Endodermal cell (in vitro differentiated cells): ENCODE results near the gene ING4. TPM values are rescaled to one million over a fixed set of nuclear protein-coding genes. Genes with fewer than 3 reads are reported as not detected.

Source experiments
- DNase-seq: peaks from one replicate; pipeline ENCODE4 v3.0.0-alpha.2; 2017
- H3K27ac ChIP-seq: 2 replicates; pipeline ENCODE4 v1.5.1; 2013; ENCODE audit warnings: mild to moderate bottlenecking, low read depth, low read length, moderate library complexity
- H3K27me3 ChIP-seq: 2 replicates; pipeline ENCODE4 v1.6.1; 2013; ENCODE audit warnings: mild to moderate bottlenecking, low read length, moderate library complexity; ENCODE audit not compliant: insufficient read depth, control insufficient read depth, poor library complexity, severe bottlenecking
- H3K36me3 ChIP-seq: 2 replicates; pipeline ENCODE4 v1.7.0; 2013; ENCODE audit warnings: mild to moderate bottlenecking, low read length, moderate library complexity; ENCODE audit not compliant: control insufficient read depth, insufficient read depth
- H3K4me1 ChIP-seq: one replicate; pipeline ENCODE4 v1.7.0; 2013; ENCODE audit warnings: low read length; ENCODE audit not compliant: control insufficient read depth, insufficient read depth
- H3K4me3 ChIP-seq: 2 replicates; pipeline ENCODE4 v1.5.1; 2013; ENCODE audit warnings: mild to moderate bottlenecking, low read length, moderate library complexity
- H3K9ac ChIP-seq: 2 replicates; pipeline ENCODE4 v1.6.1; 2013; ENCODE audit warnings: mild to moderate bottlenecking, low read length, moderate library complexity; ENCODE audit not compliant: poor library complexity, severe bottlenecking; ENCODE audit errors: extremely low read depth
- H3K9me3 ChIP-seq: 2 replicates; pipeline ENCODE4 v1.6.1; 2013; ENCODE audit warnings: mild to moderate bottlenecking, low read length, moderate library complexity; ENCODE audit not compliant: control insufficient read depth
- H3K27ac Mint-ChIP-seq: 2 replicates; pipeline ENCODE4 v1.8.0; 2020; ENCODE audit warnings: mixed read lengths
- H3K27me3 Mint-ChIP-seq: 2 replicates; pipeline ENCODE4 v1.8.0; 2021; ENCODE audit warnings: mild to moderate bottlenecking, mixed read lengths; ENCODE audit not compliant: insufficient read depth
- H3K36me3 Mint-ChIP-seq: 2 replicates; pipeline ENCODE4 v1.8.0; 2020; ENCODE audit warnings: low read depth, mixed read lengths
- H3K4me1 Mint-ChIP-seq: 2 replicates; pipeline ENCODE4 v1.8.0; 2020; ENCODE audit warnings: mixed read lengths
- H3K4me3 Mint-ChIP-seq: 2 replicates; pipeline ENCODE4 v1.8.0; 2020; ENCODE audit warnings: mild to moderate bottlenecking, moderate library complexity, mixed read lengths
- H3K9me3 Mint-ChIP-seq: 2 replicates; pipeline ENCODE4 v1.8.0; 2020; ENCODE audit warnings: mild to moderate bottlenecking, mixed read lengths
- CTCF ChIP-seq: fragments of 200-600 bp; sonication (generic); conservative IDR thresholded peaks from 2 replicates; pipeline ENCODE4 v1.5.0; 2021; ENCODE audit warnings: antibody characterized with exemption, mild to moderate bottlenecking
- WGBS, 2 experiments: methylation state at CpG; one replicate each; pipeline versions ENCODE4 v1.1.5 to v1.1.7; 2013; ENCODE audit warnings: missing lambda C conversion rate in 2 of 2, mixed read lengths in 1 of 2; ENCODE audit not compliant: insufficient coverage in 1 of 2, insufficient read length in 1 of 2; 5-methylcytosine and 5-hydroxymethylcytosine counted together
- total RNA-seq, 2 donors: library from RNA; stranded (reverse); fragmentation: NEBNext Ultra II Directional in 1 of 2; extraction: Animal tissue kit (Norgen Biotek cat#: 25700) in 1 of 2; gene quantifications; 2 replicates in 1 of 2; 3 replicates in 1 of 2; pipeline ENCODE4 v1.2.1, GENCODE V29; 2021

The ING4 gene
- total RNA-seq, 2 donors from 2014 or later = 30.5 to 60.3 TPM

- H3K4me3 Mint-ChIP-seq = peak overlapping the region; percentile 62
- Histone ChIP-seq H3K4me3 (peak overlapping the region; percentile 75), H3K4me1 (no peaks in the 10 kb centered on the region), H3K27me3 (peaks cover 33% of the 10 kb centered on the region), H3K36me3 (no peaks in the 10 kb centered on the region), H3K27ac (no peak overlapping the region), H3K9me3 (no peaks in the 10 kb centered on the region), H3K9ac (peak overlapping the region; percentile 6)
- no peaks in the 10 kb centered on the region for H3K36me3 Mint-ChIP-seq
- WGBS, 2 experiments = 2 to 3% methylated on average over 7 to 55 of the region's 65 CpGs
- peaks cover 4% of the 10 kb centered on the region for H3K9me3 Mint-ChIP-seq
- peaks cover 20% of the 10 kb centered on the region for H3K4me1 Mint-ChIP-seq
- no peak for TF ChIP-seq CTCF
- DNase-seq = peak; percentile 85
- H3K27ac Mint-ChIP-seq = no peak overlapping the region
- H3K27me3 Mint-ChIP-seq = peaks cover 88% of the 10 kb centered on the region
These were observed 37.2 kb upstream of the ING4 start for GRCh38 chr12:6699989-6700645.

- DNase-seq = peak; percentile 59
- Mint-ChIP-seq H3K27me3 (peaks cover 86% of the 10 kb centered on the region), H3K36me3 (no peaks in the 10 kb centered on the region), H3K9me3 (peaks cover 4% of the 10 kb centered on the region), H3K27ac (no peak overlapping the region), H3K4me3 (peak overlapping the region; percentile 62), H3K4me1 (peaks cover 20% of the 10 kb centered on the region)
- Histone ChIP-seq H3K27ac (no peak overlapping the region), H3K4me3 (peak overlapping the region; percentile 75), H3K27me3 (peaks cover 33% of the 10 kb centered on the region), H3K9me3 (no peaks in the 10 kb centered on the region), H3K4me1 (no peaks in the 10 kb centered on the region), H3K9ac (no peak overlapping the region), H3K36me3 (no peaks in the 10 kb centered on the region)
- whole genome bisulfite sequencing, 2 experiments = 25 to 37% methylated on average over 10 to 16 of the region's 16 CpGs
- TF ChIP-seq CTCF = no peak
These were observed 36.5 kb upstream of the ING4 start for GRCh38 chr12:6699259-6699988.

- no peaks in the 10 kb centered on the region for H3K36me3 Mint-ChIP-seq
- TF ChIP-seq CTCF = no peak
- Histone ChIP-seq H3K36me3 (no peaks in the 10 kb centered on the region), H3K27ac (no peak overlapping the region), H3K4me1 (no peaks in the 10 kb centered on the region), H3K9ac (no peak overlapping the region), H3K4me3 (no peak overlapping the region), H3K27me3 (peaks cover 33% of the 10 kb centered on the region), H3K9me3 (no peaks in the 10 kb centered on the region)
- H3K27me3 Mint-ChIP-seq = peaks cover 86% of the 10 kb centered on the region
- peaks cover 4% of the 10 kb centered on the region for H3K9me3 Mint-ChIP-seq
- peak overlapping the region; percentile 62 for H3K4me3 Mint-ChIP-seq
- peak overlapping the region; percentile 16 for H3K27ac Mint-ChIP-seq
- DNase-seq = no peak
- 57 to 59% methylated on average over 5 to 8 of the region's 8 CpGs for WGBS, 2 experiments
- peaks cover 18% of the 10 kb centered on the region for H3K4me1 Mint-ChIP-seq
These were observed 35.6 kb upstream of the ING4 start for GRCh38 chr12:6698352-6699046.
